ENCODE measurements around the gene PLEKHG4. TPM values are rescaled to one million over a fixed set of nuclear protein-coding genes. Genes with fewer than 3 reads are reported as not detected.

Gene PLEKHG4, protein sequence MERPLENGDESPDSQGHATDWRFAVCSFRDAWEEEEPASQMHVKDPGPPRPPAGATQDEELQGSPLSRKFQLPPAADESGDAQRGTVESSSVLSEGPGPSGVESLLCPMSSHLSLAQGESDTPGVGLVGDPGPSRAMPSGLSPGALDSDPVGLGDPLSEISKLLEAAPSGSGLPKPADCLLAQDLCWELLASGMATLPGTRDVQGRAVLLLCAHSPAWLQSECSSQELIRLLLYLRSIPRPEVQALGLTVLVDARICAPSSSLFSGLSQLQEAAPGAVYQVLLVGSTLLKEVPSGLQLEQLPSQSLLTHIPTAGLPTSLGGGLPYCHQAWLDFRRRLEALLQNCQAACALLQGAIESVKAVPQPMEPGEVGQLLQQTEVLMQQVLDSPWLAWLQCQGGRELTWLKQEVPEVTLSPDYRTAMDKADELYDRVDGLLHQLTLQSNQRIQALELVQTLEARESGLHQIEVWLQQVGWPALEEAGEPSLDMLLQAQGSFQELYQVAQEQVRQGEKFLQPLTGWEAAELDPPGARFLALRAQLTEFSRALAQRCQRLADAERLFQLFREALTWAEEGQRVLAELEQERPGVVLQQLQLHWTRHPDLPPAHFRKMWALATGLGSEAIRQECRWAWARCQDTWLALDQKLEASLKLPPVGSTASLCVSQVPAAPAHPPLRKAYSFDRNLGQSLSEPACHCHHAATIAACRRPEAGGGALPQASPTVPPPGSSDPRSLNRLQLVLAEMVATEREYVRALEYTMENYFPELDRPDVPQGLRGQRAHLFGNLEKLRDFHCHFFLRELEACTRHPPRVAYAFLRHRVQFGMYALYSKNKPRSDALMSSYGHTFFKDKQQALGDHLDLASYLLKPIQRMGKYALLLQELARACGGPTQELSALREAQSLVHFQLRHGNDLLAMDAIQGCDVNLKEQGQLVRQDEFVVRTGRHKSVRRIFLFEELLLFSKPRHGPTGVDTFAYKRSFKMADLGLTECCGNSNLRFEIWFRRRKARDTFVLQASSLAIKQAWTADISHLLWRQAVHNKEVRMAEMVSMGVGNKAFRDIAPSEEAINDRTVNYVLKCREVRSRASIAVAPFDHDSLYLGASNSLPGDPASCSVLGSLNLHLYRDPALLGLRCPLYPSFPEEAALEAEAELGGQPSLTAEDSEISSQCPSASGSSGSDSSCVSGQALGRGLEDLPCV
- total RNA-seq, result 10 to 100 TPM in 1 of 2 donors, 1 to 10 TPM in 1; 7.7 to 11.9 TPM
- long read RNA-seq, partial matches to known transcripts, result 3 of 4 reads
- long read RNA-seq, other reads (novel, unspliced or antisense), result 1 of 4 reads

DNA sequence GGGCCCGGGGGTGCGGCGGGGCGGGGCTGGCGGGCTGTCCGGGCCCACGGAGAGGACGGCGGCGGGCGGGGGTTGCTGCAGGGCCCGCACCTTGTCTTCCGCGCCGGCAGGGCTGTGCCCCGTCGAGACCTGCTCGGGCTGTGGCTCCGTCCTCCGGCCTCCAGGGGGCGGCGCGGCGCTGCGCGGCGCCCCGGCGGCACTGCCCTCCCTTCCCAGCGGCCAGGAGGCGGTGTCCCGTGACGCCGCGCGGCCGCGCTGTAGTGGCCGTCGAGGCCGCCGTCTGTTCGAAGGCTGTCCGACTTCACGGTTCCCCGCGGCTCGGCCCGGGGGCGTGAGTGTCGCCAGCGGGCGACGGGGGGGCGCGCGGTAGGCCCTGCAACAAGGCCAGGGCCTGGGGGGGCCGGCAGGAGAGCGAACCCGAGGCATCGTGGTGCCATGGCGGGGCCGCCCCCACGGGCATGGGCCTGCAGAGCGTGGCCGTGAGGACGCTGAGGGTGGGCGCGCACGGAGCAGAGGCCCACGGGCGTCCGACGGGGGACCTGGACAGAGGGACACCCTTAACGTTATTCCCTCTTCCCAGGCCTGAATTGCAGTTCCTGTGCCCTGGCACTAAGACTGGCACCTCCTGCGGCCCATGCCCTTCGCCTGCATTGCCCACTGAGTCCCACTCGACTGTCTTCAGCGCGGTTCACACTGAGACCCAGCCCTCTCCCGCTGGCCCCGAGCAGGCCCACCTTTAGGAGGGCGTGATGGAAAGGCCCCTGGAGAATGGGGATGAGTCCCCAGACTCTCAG lies at the start of gene PLEKHG4:
Gene PLEKHG4, plus strand, starts transcription at position 237 of the 794 bp plus-strand sequence. Its CDS starts 513 bp downstream, at position 750.
- DNase-seq (peak; percentile 67 to 84), ATAC-seq (peak; percentile 94)
- intact Hi-C loops (cut with DNase I, micrococcal nuclease), result no loop called here

DNA sequence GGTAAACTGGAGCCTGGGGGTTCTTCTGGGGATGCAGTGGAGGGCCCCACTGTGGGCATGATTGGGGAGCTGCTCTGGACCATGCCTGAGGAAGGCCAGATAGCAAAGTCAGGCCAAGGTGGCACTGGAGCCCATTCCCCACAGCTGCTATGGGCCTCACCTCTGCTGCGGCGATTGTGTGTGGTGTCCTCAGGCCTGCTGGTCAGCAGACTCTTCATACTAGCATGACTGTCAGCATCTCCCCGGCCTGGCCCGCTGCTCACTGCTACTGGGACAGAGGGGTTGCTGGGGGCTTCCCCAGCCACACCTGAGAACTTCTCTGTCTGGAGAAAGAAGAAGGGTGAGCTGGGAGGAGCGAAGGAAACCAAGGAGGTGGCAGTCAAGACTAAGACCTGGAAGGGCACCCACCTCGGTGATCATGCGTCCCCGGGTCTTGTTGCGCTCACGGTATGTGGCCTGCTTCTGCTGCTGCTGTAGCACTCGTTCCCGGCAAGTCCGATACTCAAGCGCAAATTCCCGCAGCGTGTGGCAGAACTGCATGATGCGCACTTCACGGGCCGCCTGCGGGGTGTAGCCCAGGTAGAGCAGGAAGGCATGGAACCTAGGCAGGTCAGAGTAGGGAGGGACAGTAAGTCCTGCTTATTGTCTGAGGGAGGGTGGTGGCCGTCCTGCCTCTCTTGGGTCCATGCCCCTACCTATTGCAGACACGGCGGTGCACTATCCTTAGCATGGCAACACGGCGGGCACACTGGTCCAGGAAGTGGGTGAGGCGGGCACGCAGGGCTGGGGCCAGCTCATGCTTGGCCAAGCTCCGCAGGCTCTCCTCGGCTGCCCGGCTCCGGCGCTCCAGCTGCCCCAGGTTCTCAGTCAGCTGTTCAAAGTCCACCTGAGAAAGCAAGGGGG lies 49.2 kb upstream of the PLEKHG4 start:
- ATAC-seq, result no peak
- no peak for DNase-seq
- intact Hi-C loops (cut with DNase I, micrococcal nuclease), result no loop called here

DNA sequence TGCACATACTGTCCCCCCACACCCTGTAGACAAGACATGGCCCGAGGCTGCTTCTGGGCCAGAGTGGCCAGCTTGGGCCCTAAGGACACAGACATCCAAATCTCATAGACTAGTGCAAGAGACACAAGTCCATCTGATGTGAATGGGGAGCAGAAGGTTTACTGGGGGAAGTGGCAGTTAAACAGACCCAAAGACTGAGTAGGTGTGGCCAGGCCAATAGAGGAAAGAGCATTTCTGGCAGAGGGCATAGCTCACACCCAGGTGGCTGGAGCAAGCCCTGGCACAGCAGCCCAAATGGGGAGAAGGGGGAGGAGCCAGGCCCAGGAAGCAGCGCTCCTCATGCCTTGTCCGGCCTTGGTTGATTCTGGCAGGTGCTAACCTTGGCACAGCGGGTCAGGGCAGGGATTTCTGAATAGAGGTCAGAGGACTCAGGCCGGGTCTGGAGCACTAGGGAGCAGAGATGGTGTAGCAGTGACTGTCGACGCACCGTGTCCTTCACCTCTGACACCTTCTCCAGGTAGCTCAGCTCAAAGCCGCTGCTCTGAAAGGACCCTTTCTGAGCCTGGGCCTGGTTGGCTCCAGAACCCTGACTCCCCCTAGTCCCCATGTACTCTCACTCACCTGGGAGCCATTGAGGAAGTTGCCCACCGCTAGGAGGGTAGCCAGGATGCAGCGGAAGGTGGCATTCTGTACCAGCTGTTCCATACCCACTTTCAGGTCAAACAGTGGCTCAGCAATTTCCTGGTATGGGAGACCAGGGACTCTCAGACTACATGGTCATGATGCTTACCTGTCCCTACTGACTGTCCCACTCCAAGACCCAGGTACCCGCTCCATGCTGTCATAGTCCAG lies 48.3 kb upstream of the PLEKHG4 start:
- DNase-seq, result no peak
- no peak for ATAC-seq
- intact Hi-C loops (cut with DNase I, micrococcal nuclease), result no loop called here

DNA sequence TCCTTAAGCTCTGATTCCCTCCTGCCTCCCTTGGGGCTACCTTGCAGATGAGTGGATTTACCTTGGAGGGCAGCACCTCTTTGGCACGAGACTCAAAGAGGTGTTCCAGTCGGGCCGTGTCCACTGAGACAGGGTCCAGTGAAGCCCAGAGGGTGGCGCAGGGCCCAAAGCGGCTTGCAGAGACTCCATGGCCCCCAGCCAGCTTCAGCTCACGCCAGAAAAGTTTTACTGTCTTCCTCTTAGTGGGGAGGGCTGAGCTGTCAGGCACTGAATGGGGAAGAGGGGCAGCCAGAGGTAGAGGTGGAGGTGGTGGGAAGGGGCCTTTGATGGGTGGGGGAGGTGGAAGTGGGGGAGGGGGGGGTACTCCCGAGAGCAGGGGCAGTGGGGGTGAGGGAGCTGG lies 45.7 kb upstream of the PLEKHG4 start:
- ATAC-seq (no peak), DNase-seq (no peak)
- intact Hi-C loops (cut with DNase I, micrococcal nuclease), result no loop called here

DNA sequence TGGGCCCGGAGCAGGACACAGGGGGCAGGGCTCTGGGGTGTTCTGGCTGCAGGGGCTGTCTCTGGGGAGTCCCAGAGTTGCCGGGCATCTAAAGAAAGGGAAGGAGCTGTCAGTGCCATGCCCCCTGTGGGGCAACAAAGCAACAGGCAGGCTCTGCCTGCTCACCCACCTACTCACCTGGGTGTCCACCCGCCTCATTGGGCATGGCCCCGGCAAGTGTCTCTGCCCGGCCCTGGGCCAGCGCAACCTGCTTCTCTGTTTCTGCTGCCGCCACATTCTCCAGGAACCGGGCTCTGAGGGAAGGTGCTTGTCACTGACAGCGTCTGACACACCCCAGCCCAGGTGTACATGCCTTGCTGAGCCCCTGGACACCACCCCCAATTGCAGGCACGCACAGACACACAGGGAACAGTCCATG lies 45.1 kb upstream of the PLEKHG4 start:
- ATAC-seq, result no peak
- no peak for DNase-seq
- intact Hi-C loops (cut with DNase I, micrococcal nuclease), result no loop called here

DNA sequence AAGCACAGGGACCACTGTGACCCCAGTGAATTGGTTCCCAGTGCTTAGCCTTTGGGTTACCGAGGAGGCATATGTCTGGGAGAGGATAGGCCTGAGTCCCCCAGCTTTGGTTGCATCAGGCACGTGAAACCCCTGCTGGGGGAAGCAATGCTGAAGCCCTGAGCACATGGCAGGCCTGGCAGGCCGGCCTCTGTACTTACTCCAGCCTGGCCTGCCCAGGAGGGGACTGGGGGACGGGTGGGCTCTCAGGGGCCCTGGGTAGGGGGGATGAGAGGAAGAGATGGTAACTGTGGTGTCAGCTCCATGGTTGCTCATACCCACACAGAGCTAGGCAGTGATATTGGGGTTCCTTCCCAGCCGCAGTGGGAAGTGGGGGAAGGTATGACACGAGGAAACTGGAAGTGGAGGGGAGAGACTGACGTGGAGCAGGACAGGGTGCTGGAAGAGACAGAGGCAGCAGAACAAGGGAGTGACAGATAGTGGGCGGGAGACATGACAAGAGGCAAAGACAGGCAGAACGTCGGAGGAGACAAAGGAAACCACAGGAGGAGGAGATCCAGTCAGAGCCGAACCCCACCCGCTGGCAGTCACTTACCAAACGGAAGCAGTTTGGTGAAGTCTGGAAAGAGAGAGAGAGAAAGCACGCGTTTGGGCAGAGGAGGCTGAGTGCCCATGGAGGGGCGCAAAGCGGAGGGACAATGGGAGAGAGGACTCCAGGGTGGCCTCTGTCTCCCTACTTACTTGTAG lies 43.3 kb upstream of the PLEKHG4 start:
- DNase-seq (no peak), ATAC-seq (no peak)
- intact Hi-C loops (cut with DNase I, micrococcal nuclease), result no loop called here

DNA sequence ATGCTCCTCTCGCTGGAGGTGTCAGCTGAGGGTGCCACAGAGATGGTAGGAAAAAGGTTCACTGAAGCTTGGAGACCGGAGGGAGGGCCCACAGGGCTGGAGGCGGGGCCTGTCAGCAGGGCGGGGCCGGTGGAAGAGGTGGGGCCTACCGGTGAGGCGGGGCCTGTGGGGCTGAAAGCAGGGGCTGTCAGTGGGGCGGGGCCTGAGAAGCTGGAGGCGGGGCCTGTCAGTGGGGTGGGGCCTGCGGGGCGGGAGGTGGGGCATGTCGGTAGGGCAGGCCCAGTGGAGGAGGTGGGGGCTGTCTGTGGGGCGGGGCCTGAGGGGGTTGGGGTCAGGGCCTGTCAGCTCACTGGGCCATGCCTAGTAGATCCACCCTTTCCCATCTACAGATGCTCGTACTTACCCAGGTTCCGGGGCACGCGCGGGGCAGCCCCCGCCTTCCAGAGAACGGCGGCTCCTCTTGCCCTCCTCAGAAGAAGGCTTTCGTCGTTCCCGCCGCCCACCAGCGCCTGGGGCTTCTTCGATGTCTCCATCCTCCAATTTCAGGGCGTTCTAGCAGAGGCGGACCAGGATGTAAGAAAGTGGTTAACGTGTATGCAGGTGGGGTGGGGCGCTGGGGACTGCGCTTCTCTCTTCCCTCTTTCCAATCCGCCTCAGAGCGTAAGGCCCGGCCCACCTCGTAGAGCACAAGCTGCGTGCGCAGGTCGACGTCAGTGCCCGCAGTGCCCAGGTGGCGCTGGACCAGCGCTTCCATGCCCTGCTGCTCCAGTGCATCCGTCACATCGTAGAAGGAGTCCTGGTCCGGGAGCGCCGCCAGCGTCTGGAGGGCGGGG lies 42.6 kb upstream of the PLEKHG4 start:
- intact Hi-C loops (cut with DNase I, micrococcal nuclease), result no loop called here
- DNase-seq (peak; percentile 51 to 55), ATAC-seq (peak; percentile 24)

DNA sequence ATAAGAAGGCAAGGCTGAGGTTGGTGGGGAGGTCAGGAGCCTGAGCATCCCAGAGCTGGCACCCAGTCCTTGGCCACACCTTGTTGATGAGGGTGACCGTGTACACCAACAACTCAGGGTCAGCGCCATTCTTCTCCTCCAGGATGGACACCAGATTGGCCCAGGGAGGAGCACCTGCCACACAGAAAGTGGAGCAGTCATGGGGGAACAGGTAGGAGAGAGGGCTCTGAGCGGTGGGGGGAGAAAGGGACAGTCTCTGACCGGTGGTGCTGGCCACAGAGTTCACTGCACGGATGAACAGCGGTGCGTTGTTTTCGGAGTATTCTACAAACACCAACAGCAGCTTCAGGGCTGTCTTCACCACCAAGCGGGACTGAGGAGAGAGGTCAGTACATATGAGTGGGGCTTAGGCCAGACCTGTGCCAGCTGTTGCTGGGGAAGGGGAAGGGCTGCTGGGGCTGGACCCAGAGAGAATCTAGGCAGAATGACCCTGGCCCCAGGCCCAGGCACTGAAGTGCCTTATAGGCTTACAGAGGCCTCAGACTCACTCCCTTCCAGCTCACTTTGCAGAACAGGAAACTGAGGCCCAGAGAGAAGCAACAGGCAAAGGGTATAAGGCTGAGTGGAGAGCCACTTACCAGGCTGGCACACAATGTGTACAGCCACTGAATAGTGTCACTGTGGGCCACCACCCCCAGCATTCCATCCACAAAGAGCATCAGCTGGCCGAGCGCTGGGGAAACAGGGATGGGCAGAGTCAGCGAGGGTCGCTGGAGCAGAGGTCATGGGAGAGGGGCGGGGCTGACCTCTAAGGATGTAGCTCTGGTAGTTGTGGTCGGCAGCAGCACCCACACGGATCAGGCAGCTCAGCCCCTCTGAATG lies 41.7 kb upstream of the PLEKHG4 start:
- no peak for ATAC-seq
- DNase-seq, result peak in 1 of 2 donors; percentile 23
- intact Hi-C loops (cut with DNase I, micrococcal nuclease), result no loop called here

DNA sequence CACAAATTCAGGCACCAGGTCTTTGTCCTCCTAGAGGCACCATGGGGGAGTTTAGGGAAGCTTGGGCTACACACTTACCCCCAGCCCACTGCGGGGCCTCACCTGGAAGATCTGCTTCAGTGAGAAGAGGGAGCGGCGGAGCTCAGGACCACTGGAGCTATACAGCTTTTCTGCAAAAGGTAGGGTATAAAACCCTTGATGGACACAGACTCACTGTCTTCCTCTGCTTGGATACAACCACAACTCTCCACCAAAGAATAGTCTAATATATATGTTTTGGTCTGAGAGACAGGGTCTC lies 41.1 kb upstream of the PLEKHG4 start:
- DNase-seq (no peak), ATAC-seq (no peak)
- intact Hi-C loops (cut with DNase I, micrococcal nuclease), result no loop called here

DNA sequence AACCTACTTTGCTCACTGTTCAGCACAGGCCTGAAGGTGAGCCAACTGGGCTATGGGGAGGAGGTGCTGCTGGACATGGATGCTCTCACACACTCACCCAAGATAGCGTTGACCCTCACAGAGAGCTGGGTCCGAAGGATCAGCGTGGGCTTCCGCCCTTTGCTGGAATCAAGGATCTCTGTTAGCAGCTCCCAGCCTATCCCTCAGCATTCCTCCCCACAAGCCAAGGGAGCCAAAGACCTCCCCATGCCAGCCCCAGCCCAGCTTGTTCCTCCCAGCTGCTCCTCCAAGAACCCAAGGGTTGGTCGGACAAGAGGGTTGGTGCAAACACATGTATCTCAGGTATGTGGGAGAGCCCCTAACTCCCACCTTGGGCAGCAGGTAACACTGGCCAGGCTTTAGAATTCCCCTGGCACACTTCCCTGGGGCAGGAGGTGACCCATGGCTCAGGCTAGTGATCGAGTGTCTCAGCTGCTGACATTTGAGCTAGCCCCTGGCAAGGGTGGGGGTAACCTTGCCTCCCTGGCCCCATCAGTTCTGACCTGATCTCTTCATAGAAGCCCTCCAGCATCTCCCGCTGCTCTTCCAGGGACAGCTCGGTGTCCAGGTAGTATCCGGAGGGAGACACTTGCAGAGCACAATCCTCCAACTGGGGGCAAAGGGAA lies 40.4 kb upstream of the PLEKHG4 start:
- ATAC-seq (no peak), DNase-seq (peak in 1 of 2 donors; percentile 12)
- intact Hi-C loops (cut with DNase I, micrococcal nuclease), result no loop called here

DNA sequence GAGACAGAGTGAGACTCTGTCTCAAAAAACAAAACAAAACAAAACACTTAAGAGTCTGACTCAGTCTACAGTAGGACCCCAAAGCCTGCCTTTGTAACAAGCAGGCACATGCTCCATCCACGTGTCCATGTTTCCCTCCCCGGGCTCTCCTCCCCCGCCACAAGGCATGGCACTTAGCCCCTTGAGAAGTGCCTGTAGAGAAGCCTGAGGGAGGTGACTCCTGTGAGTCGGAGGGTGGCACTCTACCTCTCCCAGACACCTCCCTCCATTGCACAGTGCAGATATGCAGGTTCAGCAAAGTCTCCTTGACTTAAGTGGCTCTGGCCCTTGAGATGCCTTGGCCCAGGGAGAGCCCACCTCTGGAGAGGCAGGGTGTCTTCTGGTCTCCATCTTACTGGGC lies 38.8 kb upstream of the PLEKHG4 start:
- peak; percentile 13 for ATAC-seq

DNA sequence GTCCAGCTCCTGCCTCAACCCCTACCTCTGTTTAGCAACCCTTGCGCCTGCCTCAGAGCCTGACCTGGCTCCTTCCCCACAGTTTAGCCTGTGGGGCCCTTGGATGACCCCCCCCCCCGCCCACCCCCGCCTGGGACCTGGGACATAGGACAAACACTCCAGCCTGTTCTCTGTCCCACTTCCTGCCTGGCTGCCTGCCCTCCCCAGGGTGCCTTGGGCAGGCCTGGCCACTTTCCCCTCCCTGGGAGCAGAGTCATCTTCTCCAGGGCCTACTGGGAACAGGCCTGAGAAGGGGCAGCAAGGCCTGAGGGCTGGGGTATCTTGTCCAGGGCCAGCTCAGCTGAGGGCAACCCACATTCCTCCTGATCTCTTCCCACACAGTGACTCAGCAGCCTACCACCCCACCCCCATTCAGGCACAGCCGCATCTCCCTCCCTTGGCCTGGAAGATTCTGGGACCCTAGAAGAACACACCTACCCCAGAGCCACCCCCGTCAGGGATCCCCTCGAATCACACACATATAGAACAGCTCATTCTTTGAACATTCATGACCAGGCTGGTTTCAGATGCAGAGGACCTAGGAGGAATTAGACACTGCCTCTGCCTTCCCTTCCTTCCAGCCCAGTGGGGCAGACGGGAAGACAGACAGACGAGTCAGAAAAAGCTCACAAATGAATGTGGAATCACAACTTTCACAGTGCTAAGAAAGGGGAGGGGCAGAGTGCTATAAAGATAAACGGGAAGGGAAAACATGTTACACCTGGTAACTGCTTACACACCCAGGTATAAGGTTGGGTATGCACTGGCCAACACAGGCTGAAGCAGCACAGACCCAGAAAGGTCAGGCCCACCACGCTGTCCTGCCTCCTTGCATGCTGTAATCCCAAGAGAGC lies 38.1 kb upstream of the PLEKHG4 start:
- ATAC-seq (peak; percentile 69), DNase-seq (peak; percentile 74 to 83)
- intact Hi-C loops (cut with DNase I, micrococcal nuclease), result no loop called here

More for the DNA sequence above, 38.8 kb upstream of the PLEKHG4 start:
- DNase-seq, result no peak
- intact Hi-C loops (cut with DNase I, micrococcal nuclease), result no loop called here

Measured in left colon (tissue), 2 donors.